ENCODE data around the gene CGB2.
"Not testable (repeated sequence)": the region's sequence is repeated elsewhere in the genome, so short reads cannot be mapped to it uniquely, and the experiment has no call there.

Gene CGB2

DNA sequence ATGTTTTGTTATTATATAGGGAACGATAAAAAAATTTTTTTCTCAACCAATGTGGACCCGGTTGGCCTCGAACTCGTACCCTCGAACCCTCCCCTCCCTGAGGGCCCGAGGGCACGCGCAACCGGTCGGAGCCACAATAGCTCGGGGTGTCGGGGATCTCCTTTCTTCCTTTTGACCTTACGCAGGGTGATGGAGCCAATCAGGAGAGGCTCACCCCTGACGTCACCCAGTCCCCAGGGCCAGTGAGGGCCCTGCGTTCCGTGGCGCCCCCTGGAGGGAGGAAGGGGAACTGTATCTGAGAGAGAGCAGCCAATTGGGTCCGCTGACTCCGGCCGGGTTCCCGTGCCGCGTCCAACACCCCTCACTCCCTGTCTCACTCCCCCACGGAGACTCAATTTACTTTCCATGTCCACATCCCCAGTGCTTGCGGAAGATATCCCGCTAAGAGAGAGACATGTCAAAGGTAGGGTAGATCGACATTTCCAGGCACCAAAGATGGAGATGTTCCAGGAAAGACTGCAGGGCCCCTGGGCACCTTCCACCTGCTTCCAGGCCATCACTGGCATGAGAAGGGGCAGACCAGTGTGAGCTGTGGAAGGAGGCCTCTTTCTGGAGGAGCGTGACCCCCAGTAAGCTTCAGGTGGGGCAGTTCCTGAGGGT is at the start of gene CGB2:
TSS of gene CGB2 (plus strand) at position 249 of the 660 bp plus-strand sequence. CDS start at position 455, 206 bp downstream.
- not testable (repeated sequence) for DNase-seq (ENCODE audit: low spot score)

DNA sequence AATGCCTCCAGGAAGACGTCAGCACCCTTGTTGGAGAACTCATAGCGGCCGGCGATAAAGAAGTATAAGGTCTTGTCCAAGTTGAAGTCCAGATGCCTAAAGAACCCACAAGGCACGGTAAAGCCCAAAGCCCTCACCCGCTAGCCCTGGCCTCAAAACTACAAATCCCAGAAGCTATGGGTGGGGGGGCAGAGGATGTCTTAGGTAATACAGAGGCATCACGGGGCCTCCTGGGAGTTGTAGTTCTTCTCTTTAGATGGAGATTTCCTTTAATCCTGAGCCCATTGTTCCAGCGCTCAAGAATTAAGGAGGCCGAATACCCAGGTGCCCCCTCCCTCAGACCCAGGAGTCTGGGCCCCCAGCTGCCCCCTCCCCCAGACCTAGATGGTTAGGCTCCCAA is 49.4 kb upstream of the CGB2 start:
- DNase-seq (ENCODE audit: low spot score) = no peak

DNA sequence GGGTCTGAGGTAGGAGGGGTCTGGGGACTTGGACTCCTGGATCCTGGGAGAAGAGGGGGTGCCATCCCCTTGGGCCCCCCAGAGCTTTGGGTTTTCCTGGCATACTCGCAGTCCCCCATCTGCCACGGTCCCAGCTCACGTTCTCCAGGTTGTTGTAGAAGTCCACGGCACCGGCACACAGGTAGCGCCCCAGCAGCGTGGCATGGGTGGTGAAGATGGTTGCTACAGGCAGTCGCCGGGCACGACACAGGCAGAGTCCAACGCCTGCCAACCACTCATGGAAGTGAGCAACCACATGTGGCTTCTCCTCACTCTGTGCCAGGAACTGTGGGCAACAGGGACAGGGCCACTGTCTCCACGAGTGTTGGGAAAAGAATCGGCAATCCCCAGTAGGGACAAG is 46.0 kb upstream of the CGB2 start:
- DNase-seq (ENCODE audit: low spot score) = no peak

DNA sequence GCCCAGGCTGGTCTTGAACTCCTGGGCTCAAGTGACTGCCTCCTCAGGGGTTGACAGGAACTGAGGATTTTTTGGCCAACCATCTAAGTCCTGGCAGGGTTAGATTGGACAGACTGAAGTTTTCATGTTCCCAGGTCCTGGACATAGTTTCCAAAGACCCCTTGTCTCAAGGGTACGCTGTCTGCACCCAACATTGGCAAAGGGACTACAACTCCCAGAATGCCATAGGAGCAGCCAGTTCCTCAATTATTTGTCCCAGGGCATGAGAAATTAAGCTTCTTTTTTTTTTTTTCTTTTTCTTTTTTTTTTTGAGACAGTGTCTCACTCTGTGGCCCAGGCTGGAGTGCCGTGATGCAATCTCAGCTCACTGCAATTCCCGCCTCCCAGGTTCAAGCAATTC is 45.5 kb upstream of the CGB2 start:
- DNase-seq (ENCODE audit: low spot score) = no peak

DNA sequence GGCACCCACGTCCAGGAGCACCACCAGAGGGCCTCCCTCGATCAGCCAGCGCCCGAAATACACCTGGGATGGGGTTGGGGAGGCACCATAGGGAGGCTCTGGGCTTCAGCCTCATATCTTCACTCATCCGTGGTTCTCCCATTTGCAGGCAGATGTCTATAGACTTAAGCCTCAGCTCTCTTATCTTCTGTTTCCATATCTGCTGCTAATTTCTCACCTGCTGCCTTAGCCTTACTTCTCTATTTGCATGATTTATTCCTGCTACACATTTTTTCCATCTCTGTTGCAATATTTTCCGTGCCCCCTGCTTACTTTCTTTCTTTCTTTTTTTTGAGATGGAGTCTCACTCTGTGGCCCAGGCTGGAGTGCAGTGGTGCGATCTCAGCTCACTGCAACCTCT is 44.4 kb upstream of the CGB2 start:
- DNase-seq (ENCODE audit: low spot score) = no peak

DNA sequence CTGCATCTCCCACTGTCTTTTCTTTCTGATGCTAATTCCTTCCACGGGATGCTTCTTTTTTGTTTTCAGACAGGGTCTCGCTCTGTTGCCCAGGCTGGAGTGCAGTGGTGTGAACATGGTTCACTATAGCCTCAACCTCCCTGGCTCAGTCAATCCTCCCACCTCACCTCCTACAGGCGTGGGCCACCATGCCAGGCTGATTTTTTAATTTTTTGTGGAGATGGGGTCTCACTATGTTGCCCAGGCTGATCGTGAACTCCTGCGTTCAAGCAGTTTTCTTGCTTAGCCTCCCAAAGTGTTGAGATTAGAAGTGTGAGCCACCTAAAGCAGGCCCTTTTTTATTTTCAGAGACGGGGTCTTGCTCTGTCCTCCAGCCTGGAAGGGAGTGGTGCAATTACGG is 43.4 kb upstream of the CGB2 start:
- no peak for DNase-seq (ENCODE audit: low spot score)

DNA sequence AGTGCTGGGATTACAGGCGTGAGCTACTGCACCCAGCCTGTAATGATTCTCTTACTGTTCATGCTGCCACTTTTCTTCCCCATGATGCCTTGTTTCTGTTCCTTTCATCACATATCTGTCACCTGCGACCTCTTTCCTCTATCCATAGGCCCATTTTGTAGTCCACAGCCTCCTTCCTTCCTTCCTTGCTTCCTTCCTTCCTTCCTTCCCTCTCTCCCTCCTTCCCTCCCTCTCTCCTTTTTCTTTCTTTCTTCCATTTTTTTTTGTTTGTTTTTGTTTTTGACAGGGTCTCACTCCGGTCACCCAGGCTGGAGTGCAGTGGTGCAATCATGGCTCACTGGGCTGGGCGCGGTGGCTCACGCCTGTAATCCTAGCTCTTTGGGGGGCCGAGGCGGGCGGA is 42.8 kb upstream of the CGB2 start:
- no peak for DNase-seq (ENCODE audit: low spot score)

DNA sequence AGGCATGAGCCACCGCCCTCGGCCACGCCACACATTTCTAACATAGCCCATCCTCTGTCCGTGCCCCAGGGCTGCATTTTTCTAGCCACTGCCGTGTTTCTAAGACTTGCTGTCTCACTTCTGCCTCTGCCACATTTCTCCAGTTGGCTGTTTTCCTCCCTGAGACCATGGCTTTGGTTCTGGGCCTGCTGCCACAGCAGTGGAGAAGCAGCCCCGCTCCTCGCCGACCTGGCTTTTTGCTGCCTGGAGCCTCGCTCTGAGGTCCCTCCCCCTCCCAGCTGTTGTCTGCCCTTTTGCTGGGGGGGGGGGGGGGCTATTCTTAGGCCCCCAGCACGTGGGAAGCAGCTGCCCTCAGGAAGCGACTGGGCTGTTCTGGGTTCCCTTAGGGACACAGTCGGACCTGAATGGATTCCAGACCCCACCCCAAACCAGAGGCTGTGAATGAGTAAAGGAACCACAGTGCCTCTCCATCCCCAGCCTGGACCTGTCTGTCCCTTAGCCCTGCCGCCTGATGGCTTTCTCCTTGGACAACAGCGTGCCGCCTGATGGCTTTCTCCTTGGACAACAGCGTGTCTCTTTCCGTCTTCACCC is 41.9 kb upstream of the CGB2 start:
- no peak for DNase-seq (ENCODE audit: low spot score)

DNA sequence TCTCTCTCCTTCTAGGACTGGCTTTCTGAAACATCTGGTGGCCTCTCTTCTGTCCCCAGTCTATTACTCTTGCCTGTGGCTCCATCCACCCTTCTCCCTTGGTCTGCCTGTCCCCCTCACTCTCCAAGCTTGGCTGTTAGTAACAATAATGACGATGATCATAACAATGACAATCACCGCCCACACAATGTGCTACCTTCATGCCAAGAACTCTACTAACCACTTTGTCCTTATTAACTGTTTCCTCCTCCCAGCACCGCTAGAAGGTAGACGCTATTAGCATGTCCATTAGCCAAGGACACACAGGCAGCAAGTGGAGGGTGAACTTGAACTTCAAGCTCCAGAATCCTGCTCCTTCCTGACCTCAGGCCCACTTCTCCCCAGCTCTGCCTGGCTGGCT is 41.3 kb upstream of the CGB2 start:
- no peak for DNase-seq (ENCODE audit: low spot score)

DNA sequence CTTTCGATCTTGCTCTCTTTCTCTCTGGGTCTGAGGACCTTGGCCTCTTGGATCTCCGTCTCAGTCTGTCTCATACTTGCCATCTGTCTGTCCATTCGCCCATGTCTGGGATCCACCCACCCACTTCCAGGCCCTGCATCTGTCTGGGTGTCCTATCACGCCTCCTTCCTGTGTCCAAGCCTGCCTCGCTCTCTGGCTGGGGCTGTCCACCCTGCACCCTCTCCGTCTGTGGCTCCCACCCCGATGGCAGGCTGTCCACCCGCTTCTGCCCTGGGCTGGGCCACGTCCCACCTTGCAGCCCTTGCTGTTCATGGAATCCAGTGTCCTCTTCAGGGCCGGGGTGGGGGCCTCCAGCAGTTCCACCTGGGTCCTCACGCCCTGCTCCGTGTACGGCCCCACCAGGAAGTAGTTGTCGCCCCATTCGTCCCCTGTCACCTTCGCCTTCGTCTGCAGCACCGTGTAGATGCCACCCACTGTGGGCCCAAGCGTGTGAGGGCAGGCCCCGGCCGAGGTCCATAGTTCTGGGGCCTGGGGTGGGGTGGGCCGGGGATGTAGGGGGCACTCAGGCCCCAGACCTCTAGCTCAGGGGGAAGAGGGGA is 40.6 kb upstream of the CGB2 start:
- DNase-seq (ENCODE audit: low spot score) = no peak

DNA sequence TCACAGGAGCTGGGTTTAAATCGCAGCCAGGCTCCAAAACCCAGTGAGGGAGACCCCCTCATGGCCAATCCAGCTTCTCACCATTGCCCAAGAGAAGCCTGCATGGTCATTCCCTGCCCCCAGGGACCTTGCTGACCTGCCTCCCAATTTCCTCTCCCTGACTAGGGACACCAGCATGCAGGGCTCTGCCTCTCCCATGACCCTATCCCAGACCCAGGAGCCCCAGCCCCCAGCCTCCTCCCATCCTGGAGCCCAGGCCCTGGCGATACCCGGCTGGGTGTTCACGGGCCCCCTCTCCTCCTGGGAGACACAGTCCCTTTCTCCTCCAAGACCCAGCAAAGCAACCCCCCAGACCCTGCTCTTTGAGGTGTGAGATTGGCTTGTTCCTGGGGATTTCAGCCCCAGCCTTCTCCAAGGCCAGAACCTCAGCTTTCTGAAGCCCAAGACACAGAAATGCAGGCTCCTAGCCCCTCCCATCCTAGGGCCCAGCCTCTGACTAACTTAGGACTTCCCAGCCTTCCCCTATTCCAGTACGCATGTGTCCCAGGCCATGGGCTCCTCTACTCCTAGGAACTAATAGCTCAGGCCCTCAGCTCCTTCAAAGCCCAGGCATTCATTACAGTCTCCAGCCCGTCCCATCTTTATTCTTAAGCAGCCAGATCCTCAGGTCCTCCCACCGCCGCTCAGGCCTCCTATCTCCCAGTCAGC is 39.7 kb upstream of the CGB2 start:
- no peak for DNase-seq (ENCODE audit: low spot score)

DNA sequence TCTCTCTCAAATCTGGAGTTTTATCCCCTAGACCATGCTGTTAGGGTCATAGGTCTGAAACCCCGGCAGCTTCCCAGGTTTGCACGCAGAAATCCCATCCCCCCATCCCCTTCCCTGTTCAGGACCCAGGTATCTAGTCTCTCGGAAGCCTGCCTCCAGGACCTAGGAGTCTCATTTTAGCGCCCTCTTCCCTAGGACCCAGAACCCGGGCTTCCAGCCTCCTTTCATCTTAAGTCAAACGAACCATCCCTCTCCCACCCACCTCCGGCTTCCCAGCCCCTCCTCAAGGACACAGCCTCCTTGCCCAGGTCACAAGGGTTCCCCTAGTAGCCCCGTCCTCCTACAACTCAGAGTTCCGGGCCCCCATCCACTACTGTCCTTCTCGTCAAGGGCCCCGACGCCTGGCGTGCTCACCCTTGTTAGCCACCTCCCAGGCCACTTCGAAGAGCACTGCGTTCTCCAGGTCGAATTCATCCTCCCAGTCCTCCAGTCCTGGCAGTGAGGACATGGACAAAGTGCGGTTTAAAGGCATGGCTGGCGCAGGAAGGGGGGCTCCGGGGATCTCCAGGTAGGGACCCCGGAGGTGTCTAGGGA is 39.0 kb upstream of the CGB2 start:
- no peak for DNase-seq (ENCODE audit: low spot score)

DNA sequence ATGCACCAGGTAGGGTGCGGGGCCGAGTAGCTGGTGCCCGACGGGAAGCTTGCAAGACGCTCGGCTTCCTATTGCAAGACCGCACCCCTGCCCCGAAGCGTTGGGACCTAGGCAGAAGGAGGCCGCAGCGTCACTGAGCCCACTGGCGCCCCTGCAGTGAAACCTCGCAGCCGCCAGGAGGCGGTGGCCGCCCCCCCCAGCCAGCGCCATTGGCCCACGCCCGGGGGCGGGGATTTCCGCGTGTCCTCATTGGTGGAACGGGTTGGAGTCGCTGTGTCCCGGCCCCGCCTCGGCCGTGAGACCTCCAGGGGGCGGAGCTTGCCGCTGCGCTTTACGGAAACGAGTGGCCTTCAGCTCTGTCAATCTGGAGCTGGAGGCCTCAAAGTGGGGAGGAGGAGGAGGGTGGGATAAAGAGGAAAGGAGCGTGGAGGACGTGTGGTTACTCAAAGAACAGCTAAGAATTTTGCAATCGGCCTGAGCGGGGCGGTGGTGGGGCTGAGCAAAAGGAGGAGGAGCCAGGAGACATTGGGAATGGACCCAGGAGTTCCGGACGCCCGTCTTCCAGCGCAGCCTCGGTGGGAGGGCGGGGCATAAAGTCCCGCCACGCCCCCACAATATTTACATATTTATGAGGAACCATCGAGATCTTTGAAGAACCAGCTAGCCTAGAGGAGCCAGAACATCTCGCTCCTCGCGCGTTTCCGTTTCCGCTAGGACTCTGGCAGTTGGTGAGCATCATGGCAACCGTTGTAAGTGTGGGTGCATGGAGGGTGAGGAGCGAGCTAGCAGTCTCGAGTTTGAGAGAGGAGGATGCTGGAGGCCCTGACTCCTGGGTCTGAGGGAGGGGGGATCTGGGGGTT is 38.3 kb upstream of the CGB2 start, which contains the start of the genes GYS1 and RUVBL2:
TSS of gene GYS1 (minus strand) at position 135 of the 860 bp plus-strand sequence. CDS start 197 bp downstream, outside the sequence.
TSS of gene RUVBL2 (plus strand) at position 713 of the 860 bp plus-strand sequence. CDS start at position 738, 25 bp downstream.
- peak; percentile 100 for DNase-seq (ENCODE audit: low spot score)

DNA sequence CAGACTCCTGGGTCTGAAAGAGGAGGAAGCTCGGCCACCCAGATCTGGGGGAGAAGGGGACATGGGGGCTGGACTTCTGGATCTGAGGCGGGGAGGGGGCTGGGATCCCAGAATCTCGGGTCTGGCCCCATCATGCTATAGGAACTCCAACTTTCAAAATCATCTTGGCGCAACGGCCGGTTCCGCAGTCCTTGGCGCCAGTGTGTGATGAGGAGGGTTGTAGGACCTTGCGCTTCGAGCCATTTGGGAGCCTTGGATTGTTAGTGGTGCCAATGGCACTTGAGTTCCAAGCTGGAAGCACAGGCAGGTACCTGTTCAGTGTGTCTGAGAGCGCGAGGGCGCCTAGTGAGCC is 37.7 kb upstream of the CGB2 start:
- no peak for DNase-seq (ENCODE audit: low spot score)

DNA sequence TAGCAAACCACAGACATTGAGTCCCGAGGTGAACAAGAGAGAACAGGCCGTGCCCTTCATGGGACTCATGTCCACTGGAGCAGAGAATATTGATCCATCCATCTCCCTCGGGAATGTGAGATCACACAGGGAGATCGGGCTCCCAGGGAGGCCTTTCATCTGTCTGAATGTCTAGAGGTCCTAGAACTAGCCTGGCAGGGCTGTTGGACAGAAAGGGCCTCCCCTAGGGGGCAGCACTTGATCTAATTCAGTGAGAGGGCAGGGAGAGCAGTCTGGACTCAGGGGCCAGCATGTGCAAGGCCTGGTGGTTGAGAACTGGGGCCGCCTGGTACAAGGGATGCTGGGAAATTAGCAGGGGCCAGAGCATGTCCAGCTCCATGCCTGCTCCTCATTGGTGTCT is 33.7 kb upstream of the CGB2 start:
- no peak for DNase-seq (ENCODE audit: low spot score)

DNA sequence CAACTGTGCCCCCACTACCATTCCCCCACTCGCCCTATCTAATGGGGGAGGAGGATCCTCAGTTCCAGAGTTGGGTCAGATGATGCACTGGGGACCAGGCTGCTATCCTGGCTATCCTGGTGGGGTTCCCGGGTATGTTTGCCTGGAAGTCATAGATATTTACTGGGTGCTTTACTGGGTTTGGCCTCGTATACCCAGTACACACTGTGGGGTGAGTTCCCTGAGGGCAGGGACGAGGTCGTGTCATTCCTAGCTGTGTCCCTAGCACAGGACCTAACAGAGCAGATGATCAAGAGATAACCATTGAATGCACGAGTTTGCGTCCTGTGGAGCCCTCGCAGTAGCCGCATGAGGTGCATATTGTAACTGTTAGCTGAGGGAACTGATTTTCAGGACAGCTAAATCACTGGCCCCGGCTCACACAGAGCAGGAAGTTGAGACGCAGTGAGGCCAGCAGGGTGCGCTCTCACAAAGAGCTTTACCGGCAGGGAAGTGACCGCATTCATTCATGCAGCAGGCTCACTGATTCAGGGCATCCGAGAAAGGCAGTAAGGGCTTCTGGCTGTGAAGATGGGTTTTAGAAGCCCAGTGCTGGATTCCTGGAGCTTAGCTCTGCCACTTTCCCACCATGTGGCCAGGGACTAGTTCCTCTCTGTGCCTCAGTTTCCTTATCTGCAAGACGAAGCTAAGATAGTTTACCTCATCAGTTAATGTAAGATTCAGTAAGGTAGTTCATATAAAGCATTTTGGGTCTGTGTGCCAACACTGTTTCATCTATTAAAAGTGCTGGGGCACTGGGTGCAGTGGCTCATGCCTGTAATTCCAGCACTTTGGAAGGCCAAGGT is 32.0 kb upstream of the CGB2 start:
- no peak for DNase-seq (ENCODE audit: low spot score)

DNA sequence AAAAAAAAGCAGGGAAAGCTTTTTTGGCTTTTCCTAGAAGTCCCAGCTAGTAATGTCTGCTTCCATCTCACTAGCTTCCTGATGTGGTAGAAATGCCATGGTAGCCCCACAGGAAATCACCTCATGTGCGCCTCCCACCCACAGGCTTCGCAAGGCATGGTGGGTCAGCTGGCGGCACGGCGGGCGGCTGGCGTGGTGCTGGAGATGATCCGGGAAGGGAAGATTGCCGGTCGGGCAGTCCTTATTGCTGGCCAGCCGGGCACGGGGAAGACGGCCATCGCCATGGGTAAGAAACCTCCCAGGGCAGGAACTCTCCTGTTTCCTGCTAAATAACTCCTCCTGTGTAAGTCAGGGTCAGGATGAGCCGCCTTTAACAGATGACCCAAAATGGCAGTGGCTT is 27.6 kb upstream of the CGB2 start:
- DNase-seq (ENCODE audit: low spot score) = no peak

DNA sequence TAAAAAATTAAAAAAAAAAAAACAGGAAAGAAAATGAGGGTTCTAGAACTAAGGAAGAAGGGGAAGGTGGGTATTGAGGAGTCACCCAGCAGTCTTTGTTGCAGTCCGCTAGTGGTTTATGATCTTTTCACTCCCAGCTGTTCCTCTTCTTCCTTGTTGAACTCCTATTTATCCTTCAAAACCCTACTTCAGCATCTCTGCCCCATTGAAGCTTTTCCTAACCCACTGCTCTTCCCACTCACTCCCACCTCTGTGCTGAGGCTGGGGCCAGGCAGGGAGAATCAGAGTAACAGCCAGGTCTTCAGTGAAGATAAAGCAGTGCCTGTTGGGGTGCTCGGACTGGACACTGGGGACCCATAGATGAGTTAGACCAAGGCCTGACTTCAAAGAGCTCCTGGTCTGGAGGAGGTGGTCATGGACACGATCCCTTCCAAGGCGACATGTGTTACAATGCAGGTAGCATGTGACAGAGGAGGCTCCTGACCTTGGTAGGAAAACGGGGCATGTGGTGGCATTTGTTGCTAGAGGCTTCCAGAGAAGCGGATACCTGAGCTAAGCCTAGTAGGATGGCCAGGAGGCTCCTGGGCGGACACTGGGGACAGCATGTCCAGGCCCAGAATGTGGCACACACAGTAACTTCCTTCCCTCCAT is 26.6 kb upstream of the CGB2 start:
- no peak for DNase-seq (ENCODE audit: low spot score)

DNA sequence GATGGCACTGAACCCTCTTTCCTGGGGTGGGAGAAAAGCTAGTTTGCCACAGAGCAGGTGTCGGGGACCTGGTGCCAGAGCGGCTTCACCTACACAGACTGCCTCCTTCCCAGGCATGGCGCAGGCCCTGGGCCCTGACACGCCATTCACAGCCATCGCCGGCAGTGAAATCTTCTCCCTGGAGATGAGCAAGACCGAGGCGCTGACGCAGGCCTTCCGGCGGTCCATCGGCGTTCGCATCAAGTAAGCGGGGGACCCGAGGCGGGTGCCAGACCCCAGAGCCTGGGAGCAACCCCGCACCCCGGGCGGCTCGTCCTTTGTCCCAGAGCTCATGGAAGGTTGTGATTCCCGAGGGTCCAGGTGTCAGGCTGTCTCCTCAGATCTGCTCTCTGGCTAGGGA is 24.8 kb upstream of the CGB2 start:
- no peak for DNase-seq (ENCODE audit: low spot score)

DNA sequence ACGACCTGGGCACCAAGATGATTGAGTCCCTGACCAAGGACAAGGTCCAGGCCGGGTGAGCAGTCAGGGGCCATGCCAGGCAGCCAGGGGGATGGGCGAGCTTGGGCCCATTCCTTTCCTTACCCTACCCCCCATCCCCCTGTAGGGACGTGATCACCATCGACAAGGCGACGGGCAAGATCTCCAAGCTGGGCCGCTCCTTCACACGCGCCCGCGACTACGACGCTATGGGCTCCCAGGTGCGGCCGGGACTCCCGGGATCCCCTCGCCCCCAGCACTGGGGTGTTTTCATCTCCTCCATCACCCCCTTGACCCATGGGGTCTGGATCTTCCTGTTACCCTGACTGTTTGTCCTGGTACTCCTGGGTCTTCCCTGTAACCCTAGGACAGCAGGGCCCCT is 21.9 kb upstream of the CGB2 start:
- DNase-seq (ENCODE audit: low spot score) = no peak

All from globus pallidus (tissue), 1 donor.